Suprapubic skin (tissue), 4 donors: ENCODE measurements around the gene GOSR2.

Source experiments
- CTCF ChIP-seq, 2 donors: fragments of 200-600 bp in 1 of 2; fragments of 450-650 bp in 1 of 2; sonication (generic) in 1 of 2; IDR thresholded peaks; one replicate each; pipeline ENCODE4 v1.5.1; 2016 to 2019; ENCODE audit warnings: antibody characterized with exemption in 2 of 2, mild to moderate bottlenecking in 1 of 2, moderate library complexity in 1 of 2
- EP300 ChIP-seq: sonication (generic); formaldehyde crosslinking; IDR thresholded peaks from one replicate; pipeline ENCODE4 v1.6.1; 2017; ENCODE audit warnings: antibody characterized with exemption
- POLR2A ChIP-seq, 2 donors: fragments of 450-650 bp; IDR thresholded peaks; one replicate each; pipeline ENCODE4 v1.6.1; 2017; ENCODE audit warnings: antibody characterized with exemption in 2 of 2, mild to moderate bottlenecking in 2 of 2, moderate library complexity in 2 of 2
- POLR2AphosphoS5 ChIP-seq, 3 donors: sonication (generic); formaldehyde crosslinking; IDR thresholded peaks; one replicate each; pipeline ENCODE4 v1.6.1; 2017; ENCODE audit warnings: antibody characterized with exemption in 3 of 3

GRCh38 chr17:46931596-46931995 is 8.6 kb downstream of the GOSR2 start:
- no peak for TF ChIP-seq CTCF (IDR thresholded peaks at IDR 0.05)
- TF ChIP-seq POLR2AphosphoS5 (IDR thresholded peaks at IDR 0.05) = no peak
- TF ChIP-seq EP300 = no peak
- TF ChIP-seq POLR2A (IDR thresholded peaks at IDR 0.05) = no peak
